ENCODE data around the gene SLC39A7.

DNA sequence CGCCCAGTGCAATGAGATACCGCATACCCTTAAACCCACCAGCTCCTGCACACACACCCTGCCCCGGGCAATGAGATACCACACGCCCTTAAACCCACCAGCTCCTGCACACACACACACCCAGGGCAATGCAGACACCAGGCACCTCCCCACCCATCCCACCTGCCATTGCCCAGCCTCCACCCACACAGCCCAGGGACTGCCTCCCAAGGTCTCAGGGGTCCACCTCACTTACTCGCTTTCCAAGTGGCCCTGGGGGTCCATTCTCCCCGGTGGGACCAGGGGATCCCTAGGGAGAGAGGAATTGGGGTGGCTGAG is 32.4 kb upstream of the SLC39A7 start:
- no peak for TF ChIP-seq POLR2AphosphoS5 (IDR thresholded peaks at IDR 0.05; ENCODE audit: low read depth)
- TF ChIP-seq, protein P1, sequence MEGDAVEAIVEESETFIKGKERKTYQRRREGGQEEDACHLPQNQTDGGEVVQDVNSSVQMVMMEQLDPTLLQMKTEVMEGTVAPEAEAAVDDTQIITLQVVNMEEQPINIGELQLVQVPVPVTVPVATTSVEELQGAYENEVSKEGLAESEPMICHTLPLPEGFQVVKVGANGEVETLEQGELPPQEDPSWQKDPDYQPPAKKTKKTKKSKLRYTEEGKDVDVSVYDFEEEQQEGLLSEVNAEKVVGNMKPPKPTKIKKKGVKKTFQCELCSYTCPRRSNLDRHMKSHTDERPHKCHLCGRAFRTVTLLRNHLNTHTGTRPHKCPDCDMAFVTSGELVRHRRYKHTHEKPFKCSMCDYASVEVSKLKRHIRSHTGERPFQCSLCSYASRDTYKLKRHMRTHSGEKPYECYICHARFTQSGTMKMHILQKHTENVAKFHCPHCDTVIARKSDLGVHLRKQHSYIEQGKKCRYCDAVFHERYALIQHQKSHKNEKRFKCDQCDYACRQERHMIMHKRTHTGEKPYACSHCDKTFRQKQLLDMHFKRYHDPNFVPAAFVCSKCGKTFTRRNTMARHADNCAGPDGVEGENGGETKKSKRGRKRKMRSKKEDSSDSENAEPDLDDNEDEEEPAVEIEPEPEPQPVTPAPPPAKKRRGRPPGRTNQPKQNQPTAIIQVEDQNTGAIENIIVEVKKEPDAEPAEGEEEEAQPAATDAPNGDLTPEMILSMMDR (IDR thresholded peaks at IDR 0.05; ENCODE audit: insufficient read depth, low read length): no peak
- no peak for TF ChIP-seq GABPA (IDR thresholded peaks at IDR 0.05; ENCODE audit: low read depth)
- no peak for TF ChIP-seq SPI1 (IDR thresholded peaks at IDR 0.05; ENCODE audit: borderline replicate concordance, low read depth)
- TF ChIP-seq, protein P2, sequence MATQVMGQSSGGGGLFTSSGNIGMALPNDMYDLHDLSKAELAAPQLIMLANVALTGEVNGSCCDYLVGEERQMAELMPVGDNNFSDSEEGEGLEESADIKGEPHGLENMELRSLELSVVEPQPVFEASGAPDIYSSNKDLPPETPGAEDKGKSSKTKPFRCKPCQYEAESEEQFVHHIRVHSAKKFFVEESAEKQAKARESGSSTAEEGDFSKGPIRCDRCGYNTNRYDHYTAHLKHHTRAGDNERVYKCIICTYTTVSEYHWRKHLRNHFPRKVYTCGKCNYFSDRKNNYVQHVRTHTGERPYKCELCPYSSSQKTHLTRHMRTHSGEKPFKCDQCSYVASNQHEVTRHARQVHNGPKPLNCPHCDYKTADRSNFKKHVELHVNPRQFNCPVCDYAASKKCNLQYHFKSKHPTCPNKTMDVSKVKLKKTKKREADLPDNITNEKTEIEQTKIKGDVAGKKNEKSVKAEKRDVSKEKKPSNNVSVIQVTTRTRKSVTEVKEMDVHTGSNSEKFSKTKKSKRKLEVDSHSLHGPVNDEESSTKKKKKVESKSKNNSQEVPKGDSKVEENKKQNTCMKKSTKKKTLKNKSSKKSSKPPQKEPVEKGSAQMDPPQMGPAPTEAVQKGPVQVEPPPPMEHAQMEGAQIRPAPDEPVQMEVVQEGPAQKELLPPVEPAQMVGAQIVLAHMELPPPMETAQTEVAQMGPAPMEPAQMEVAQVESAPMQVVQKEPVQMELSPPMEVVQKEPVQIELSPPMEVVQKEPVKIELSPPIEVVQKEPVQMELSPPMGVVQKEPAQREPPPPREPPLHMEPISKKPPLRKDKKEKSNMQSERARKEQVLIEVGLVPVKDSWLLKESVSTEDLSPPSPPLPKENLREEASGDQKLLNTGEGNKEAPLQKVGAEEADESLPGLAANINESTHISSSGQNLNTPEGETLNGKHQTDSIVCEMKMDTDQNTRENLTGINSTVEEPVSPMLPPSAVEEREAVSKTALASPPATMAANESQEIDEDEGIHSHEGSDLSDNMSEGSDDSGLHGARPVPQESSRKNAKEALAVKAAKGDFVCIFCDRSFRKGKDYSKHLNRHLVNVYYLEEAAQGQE (IDR thresholded peaks at IDR 0.05; ENCODE audit: insufficient replicate concordance, low read depth): no peak

All from HL-60 (cell line).